HPDE6-E6E7 (cell line): ENCODE measurements around the gene TACR1.
"Not testable (repeated sequence)": the region's sequence is repeated elsewhere in the genome, so short reads cannot be mapped to it uniquely, and the experiment has no call there.

Experiments used
- DNase-seq: peaks from one replicate; pipeline ENCODE4 v3.0.0; 2011; ENCODE audit warnings: missing footprints; ENCODE audit errors: extremely low spot score

Gene TACR1, protein sequence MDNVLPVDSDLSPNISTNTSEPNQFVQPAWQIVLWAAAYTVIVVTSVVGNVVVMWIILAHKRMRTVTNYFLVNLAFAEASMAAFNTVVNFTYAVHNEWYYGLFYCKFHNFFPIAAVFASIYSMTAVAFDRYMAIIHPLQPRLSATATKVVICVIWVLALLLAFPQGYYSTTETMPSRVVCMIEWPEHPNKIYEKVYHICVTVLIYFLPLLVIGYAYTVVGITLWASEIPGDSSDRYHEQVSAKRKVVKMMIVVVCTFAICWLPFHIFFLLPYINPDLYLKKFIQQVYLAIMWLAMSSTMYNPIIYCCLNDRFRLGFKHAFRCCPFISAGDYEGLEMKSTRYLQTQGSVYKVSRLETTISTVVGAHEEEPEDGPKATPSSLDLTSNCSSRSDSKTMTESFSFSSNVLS

DNA sequence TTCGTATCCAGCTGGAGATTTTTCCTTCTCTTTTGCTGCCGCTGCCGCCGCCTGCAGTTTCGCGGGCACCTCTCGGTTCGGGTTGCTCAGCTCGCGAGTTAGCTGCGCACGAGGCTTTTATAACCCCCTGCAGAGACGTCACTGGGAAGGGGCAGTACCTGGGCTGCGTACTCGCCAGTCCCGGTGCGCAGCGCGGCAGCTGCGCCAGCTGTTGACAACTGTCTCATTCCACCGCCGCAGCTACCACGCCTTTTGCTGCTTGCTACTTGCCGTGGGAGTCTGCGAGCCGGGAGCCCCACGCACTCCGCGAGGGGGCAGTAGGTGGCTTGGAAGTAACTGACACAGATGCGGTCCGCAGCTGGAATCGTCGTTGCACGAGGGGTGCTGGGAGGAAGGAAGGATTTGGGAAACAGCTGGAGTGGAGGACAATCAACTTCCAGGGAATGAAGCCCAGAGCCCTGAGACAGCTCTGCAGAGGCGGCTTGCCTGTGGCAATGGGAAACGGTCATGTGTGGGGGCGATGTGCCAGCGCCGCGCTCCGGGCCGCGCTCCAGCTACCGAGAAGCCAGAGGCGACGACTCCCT, at the start of gene TACR1:
TACR1 (minus strand) TSS at position 93 of the 584 bp plus-strand sequence. CDS start 586 bp downstream, outside the sequence.
- DNase-seq: no peak

DNA sequence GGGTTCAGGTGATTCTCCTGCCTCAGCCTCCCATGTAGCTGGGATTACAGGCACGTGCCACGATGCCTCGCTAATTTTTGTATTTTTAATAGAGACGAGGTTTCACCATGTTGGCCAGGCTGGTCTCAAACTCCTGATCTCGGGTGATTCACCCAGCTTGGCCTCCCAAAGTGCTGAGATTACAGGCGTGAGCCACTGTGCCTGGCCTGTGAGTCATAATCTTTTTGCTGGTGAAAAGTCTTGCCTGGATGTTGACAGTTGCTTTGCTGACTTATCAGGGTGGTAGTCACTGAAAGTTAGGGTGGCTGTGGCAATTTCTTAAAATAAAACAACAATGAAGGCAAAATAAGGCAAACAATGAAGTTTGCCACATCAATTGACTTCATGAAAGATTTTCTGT, 49.3 kb upstream of the TACR1 start:
- not testable (repeated sequence) for DNase-seq

DNA sequence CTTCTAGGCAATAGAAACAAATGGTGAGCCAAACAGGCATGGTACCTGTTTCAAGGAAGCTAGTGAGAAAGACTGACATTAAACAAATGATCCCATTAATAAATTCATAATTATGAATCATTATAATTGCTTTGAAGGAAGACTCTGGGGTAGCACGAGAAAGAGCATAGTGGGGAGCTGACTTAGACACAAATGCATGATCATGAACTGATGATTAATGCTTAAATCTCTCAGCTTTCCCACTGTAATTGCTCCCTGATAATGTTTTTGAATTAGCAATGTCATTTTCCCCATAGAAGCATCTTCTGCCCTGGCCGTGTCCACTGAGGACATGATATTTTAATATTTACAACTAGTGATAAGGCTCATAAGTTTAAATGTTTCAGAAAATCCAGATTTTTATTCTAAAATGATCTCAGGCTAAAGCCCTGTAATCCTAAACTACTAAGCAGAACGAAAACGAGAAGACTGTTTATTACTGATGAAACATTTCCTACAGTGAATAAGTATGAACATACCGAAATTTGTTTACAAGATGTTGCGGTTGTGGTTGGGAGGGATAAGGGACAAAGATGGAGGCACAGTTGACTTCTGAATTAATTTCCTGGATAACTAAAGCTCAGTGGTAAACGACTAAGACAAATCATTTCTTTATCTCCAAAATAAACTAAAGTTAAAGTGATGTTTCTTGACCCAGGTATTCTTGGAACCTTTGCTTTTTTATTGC, 47.3 kb upstream of the TACR1 start:
- no peak for DNase-seq

DNA sequence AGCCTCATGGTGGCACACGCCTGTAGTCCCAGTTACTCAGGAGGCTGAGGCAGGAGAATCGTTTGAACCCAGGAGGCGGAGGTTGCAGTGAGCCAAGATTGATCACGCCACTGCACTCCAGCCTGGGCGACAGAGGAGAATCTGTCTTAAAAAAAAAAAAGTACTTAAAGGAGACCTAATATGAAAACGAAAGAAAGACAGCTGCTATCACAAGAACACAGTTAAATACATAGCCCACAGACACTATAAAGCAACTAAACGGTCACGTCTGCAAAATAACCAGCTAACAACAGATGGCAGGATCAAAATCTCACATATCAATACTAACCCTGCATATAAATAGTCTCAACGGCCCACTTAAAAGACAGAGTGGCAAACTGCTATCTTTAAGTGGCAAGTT, 43.9 kb upstream of the TACR1 start:
- no peak for DNase-seq

DNA sequence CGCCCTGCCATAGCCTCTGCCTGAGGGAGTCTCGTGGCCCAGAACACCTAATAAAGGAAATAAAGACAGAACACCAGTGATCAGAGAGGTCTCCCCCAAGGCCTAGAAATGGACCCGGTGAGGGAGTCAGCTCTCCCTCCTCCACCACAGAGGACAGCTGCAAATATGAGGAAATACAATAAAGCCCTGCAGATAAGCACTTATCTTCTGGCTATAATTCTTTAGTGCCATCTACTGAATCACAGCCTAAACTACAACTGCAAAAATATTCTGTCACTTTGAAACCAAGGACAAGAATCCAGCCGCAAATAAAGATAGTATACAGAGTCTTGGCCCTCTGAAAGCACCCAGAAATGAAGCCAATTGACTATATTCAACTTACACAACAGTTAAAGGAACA, 42.4 kb upstream of the TACR1 start:
- no peak for DNase-seq

DNA sequence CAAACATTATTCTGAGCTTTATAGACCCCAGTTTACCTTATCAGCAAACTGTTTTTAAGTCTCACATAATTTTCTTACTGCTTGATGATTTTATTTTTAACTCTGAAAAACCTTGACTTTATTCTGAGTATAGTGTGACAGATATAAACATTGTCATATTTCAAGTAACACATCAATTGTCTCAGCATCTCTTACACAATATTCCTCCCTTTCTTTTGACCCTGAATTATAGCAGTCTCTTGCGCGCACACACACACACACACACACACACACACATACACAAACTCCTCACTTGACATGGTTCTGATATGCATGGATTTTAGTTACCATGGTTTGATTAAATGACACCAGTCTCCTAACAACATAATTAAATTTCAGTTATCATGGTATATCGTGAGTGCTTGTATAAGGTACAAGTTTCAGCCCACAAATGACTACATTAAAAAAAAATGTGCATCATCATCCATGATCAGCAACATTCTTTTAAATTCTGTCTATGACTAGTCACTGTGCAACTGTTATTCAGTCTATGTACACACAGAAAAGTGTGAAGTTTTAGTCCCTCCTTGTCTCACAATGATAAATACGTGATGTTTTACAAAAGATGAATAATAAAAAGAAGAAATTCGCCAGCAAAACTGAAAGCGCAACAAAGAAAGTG, 39.5 kb upstream of the TACR1 start:
- DNase-seq: no peak

DNA sequence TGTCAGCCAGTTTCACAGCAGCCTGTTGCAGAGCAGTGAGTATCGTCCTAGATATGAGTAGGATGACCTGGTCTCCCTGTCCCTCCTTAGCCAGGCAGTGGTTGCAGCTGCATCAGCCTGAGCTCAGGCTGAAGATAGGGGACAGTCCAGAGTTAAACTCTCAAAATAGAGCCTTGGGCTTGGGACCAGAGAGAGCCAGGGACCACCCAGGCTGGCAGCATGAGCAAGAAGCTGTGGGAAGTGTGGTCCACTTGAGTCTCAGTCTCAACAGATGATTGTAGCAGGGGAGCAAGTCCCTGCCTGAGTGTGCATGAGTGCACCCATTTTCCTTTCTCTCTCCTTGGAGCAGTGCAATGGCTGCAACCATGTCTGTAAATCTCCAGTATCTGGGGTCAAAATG, 38.0 kb upstream of the TACR1 start:
- no peak for DNase-seq

DNA sequence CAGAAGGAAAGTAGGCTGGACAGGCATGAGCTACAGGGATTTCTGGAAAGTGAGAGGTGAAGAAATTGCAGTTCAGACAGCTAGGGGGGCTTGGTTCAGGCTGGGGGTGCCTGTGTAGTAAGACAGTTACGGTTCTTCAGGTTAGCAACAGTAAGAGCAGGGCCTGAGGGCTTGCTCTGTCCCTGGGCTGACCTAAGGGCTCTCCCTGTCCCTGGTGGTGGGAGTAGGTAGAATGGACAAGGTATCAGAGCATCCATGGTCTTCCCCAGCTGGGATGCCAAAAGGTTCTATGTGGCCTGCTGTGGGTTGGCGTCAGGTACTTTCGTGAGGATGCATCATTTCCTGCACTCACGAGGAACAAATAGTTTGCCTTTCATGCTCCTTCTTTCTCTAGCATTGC, 34.6 kb upstream of the TACR1 start:
- no peak for DNase-seq

DNA sequence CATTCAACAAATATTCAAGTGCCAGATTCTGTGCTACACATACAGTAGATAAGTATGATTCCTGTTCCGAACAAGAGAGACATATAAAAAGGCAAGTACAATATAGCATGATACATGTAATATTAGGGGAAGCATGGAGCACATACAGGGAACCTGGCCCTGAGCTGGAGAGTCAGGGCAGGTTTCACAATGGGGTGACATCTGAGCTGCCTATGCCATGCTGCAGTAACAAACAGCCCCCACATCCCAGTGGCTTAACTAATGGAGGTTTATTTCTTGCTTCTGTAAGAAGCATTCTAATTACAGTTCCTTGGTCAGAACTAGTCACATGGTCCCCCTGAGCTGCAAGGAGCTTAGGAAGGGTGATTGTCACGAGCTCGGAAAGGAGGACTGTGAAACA, 27.3 kb upstream of the TACR1 start:
- DNase-seq: no peak

DNA sequence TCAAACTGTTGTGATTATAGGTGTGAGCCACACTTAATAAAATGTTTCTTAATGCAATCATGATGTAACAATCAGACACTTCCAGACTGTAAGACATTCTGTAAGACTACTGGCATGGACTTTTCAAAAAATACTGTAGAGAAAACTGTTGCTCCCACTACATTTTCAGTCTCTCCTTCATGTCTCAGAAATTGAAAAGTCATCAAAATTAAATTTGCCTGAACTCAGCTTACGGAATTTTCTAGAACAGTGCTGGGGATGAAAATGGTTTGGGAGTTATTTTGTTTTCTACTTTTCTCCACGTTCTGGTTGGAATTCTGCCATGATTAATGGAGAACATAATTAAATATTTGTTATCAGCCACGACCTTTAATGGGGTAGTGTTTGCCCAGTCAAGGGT, 26.8 kb upstream of the TACR1 start:
- DNase-seq: no peak

DNA sequence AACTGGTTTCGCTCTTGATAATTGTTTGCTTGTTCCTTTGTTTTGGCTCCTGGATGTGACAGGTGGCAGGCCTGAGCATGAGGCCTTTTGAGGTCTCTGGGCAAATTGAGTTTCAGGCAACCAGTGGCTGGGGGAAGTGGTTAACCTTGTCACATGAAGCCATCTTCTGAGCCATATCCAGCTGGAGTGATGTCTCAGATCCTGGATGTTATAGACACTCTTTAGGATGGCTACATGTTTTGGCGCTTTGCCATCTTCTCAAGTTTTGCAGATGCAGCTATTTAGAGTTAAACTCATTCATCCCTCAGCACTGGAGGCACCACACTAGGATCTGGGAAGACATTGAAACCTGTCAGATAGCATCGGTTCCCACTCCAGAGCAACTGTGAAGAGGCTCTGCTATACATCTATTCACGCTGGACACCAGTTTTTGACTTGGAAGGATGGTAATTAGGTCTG, 25.3 kb upstream of the TACR1 start:
- DNase-seq: no peak

DNA sequence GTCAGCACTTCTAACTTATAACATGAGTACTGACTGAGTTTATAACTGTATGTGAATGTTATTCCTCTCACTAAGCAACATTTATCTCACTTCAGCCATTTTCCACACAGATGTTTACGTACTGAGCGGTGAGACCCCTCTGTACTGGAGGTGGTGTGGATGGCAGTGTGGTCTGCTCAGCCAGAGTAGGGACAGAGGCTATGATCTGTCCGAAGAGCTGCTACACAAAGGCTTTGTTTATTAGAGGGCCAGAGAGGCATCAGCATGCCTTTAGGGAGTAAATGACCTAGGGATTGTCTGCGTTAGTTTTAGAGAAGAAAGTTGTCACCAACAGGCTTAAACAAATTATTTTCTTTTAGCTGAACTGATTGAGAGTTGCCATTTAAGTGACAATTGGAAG, 23.2 kb upstream of the TACR1 start:
- DNase-seq: no peak

DNA sequence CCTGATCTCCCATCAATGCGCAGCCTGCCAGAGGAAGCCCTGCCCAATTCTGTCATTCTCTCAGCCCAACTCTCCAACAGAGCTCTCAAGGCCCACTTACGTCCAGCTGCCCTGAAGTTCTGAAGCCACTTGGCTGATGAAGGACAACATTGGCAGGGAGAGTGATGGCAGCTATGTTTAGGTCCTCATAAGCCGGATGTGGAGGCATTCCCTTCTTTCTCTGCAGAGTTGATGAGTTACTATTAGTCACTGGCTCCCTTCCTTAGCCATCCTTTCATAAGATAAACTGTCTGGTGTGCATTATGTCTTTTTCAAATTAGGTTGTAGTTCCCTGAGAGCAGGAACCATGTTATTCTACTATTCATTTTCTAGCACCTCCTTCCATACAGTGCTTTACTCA, 22.5 kb upstream of the TACR1 start:
- DNase-seq: no peak

DNA sequence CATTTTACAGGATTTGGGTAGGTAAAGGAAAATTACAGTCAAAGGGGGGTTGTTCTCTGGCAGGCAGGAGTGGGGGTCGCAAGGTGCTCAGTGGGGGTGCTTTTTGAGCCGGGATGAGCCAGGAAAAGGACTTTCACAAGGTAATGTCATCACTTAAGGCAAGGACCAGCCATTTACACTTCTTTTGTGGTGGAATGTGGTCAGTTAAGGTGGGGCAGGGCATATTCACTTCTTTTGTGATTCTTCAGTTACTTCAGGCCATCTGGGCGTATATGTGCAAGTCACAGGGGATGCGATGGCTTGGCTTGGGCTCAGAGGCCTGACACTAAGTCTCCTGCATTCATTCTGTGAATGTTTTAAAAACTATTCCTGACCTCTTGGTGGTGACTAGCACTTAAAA, 19.9 kb upstream of the TACR1 start:
- DNase-seq: not testable (repeated sequence)

DNA sequence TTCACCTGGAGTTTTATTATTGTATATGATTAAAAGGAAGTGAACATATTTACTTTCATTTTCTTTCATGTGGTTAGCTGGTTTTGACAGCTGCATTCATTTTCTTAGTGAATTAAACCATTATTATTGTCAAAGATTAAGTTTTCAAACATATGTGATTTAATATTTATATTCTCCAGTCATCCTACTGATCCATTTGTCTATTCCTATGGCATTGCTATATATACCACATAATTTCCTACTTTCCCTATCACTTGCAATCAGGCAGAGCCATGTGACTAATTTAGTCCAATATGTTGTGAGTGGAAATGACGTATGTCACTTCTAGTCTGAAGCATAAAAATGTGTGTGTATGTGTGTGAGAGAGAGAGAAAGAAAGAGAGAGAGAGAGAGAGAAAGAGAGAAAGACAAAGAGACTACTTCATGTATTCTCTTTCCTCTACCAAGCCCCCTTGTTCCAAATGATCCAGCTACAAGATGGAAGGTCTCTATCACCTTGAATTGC, 12.0 kb upstream of the TACR1 start:
- no peak for DNase-seq

DNA sequence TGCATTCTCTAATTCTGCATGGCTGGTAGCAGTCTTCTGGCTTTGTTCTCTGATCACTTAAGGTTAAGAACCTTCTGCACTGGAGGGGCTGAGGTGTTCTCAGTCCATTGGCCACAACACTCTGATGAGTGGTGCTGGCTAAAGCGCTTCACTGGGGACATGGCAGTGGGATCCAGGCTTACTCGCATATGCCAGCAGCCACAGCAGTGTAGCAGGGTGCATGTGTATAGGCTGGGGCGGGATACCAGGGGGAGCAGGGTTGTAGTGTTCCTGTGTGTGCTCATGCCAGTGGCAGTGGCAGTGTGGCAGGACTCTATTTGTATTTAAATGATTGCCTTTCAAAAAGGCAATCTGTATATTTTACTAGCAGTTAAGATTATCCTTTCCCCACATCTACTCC, 11.1 kb upstream of the TACR1 start:
- DNase-seq: no peak

DNA sequence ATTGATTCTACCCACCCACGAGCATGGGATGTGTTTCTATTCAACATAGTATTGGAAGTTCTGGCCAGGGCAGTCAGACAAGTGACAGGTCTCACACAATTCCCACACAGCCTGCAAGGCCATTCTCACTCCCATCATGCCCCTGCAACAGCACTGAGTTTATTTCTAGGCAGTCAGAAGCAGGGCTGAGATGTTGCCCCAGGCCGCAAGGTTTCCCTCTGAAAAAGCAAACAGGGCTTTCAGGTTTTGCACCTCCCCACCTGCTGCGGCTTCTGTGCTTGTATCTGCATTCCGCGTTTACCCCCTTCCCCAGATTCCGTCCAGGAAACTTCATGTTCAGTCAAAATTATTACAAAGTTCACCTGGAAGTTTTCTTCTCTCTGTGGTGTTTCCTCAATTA, 9.4 kb upstream of the TACR1 start:
- DNase-seq: no peak

DNA sequence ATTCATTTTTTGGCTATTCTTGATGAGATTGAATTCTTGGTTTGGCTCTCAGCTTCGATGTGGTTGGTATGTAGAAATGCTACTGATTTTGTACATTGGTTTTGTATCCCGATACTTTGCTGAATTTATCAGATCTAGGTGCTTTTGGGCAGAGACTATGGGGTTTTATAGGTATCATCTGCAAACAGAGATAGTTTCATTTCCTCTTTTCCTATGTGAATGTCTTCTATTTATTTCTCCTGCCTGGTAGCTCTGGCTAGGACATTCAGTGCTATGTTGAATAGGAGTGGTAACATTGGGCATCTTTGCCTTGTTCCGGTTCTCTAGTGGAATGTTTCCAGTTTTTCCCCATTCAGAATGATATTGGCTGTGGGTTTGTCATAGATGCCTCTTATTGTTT, 5.5 kb upstream of the TACR1 start:
- DNase-seq: no peak

DNA sequence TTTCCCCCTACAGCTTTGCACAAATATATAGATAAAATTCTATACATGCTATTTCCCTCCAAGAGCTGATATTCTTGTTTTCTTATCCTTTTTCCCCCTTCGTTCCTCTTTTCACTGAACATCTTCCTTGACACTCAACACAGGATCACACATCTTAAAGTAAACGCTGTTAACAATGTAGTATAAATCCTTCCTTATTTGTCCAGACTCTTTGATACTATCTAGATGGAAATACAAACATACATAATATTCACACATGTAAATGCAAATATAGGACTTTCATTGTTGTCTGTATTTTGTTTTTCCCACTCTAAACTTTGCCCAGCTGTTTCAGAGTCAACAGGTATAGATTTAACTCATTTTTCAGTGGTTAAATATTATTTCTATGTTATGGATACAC, 3.0 kb upstream of the TACR1 start:
- DNase-seq: no peak

DNA sequence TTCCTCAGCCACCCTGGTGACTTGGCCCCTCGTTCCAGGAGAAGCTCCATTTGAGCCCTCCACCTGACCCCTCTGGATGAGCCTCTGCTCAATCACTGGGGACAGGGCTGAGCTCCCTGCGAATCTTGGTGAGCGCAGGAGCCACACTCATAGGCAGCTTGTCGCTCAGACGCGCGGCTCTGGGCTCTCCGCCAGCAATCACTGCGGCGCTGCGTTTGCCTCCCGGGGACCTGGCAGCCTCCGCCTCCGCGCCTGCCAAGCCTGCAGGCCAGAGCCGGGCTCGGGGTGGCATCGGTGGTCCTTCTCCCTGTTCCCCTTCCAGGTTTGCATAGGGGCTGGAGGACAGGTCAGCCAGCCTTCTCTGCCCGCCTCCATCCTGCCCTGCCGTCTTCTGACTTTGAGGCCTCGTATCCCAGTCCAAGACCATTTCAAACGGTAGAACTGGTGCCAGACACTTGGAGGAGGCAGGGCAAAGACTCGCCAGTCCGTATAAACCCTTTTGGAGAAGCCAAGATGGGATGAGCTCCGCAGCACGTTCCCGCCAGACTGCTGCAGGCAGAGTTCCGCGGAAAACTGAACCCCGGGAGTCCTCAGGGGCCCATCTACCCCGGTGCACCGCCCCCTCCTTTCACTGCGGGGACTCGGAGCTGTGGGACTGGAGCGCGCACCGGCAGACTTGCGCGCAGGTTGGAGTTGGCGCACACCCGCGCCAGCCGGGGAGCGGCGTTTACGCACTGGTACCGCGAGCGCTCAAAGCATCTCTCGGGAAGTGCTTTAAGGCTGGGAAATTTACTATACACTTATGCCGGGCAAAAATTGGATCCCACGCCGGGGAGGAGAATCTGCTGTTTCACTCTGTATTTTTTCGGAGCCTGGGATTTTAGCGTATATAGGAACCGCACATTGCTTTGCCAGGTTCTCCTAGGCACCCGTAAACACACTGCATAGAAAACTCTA, 1.1 kb upstream of the TACR1 start:
- no peak for DNase-seq
